ENCODE results near the gene UTP3.
"Not testable (repeated sequence)": the region's sequence is repeated elsewhere in the genome, so short reads cannot be mapped to it uniquely, and the experiment has no call there.

GRCh38 chr4:70732878-70733277, 44.5 kb downstream of the UTP3 start:
- not testable (repeated sequence) for TF ChIP-seq CTCF (IDR thresholded peaks at IDR 0.05; ENCODE audit: borderline replicate concordance, extremely low read depth, low read length, poor library complexity, severe bottlenecking); EZH2 (IDR thresholded peaks at IDR 0.05; ENCODE audit: borderline replicate concordance, low read depth, low read length, severe bottlenecking)
